Islet of Langerhans (tissue), 1 donor: Measurements from ENCODE around the gene C11orf97.
"Not testable (repeated sequence)": the region's sequence is repeated elsewhere in the genome, so short reads cannot be mapped to it uniquely, and the experiment has no call there.

ENCODE experiments used
- FAIRE-seq: peaks from one replicate; lab custom pipeline; 2011; peaks lifted over from hg19 to GRCh38; lab: Jason Lieb, UNC

The C11orf97 gene

DNA sequence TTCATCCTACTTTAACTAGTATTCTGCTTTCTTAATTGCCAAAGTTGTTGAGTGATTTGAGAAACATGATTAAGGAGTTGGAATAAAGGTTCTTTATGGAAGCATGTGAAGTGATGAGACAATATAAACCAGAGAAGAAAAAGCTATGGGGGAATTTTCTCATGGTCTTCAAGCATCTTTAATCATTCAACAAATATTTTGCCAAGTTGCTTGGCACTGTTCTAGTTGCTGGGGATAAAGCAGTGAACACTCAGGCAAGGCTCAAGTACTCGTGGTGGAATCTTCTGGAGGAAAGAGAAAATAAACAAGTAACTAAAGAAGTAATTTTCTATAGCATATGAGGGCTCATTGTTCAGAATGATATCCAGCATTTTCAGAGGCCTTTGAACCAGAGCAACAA, 45.7 kb downstream of the C11orf97 start:
- no peak for FAIRE-seq

DNA sequence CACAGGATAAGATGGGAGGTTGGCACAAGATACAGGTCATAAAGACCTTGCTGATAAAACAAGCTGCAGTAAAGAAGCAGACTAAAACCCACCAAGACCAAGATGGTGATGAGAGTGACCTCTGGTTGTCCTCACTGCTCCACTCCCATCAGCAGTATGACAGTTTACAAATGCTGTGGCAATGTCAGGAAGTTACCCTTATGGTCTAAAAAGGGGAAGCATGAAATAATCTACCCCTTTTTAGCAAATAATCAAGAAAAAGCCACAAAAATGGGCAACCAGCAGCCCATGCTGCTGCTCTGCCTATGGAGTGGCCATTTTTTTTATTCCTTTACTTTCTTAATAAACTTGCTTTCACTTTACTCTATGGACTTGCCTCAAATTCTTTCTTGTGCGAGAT, 46.2 kb downstream of the C11orf97 start:
- FAIRE-seq: no peak

DNA sequence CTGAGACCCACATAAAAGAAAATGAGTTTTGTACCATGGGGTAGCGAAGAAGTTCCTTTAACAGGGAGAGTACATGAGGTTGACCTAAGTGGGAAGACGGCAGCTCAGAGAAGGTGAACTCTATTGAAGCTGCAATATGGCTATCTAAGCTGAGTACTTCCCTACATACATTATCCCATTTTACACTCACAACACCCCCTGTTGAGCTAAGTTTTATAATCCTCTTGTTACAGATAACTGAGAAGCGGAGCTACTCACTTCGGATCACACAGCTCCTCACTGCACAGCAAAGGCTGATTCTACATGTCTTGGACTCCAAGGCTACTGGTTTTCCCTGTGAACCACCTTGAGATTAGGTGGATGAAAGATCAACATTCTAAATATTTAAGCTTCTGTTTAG, 46.7 kb downstream of the C11orf97 start:
- no peak for FAIRE-seq

DNA sequence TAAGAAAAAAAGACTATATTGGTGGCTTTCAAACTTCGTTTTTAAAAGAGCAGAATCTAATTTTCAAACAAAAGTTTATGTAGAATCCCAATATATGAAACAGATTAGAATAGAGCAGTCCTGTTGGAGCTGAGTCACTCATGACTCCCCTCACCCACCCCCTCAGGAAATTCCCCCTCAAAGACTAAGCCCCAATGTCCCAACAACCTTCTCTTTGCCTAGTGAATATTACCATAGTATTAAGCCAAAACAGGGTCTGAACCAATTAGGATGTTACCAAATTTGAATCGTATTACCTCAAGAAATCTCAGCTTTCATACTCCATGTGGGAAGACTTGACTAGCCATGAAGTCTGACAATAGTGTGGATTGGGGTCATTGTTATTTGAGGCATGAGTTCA, 47.1 kb downstream of the C11orf97 start:
- no peak for FAIRE-seq

DNA sequence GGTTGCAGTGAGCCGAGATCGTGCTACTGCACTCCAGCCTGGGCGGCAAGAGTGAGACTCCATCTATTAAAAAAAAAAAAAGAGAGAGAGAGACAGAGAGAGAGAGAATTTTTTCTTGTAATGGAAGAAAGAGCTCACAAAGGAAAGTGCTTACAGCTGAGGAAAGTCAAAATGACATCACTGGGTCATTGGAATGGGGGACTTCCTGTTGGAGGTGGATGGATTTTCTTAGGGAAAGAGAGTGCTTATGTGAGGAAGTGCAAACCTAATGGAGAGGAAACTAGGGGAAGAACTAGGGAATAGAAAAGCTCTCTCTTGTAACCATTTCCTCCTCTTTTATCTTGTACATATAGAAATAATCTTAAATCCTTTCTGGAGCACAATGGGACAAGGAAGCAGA, 48.6 kb downstream of the C11orf97 start:
- FAIRE-seq: no peak

DNA sequence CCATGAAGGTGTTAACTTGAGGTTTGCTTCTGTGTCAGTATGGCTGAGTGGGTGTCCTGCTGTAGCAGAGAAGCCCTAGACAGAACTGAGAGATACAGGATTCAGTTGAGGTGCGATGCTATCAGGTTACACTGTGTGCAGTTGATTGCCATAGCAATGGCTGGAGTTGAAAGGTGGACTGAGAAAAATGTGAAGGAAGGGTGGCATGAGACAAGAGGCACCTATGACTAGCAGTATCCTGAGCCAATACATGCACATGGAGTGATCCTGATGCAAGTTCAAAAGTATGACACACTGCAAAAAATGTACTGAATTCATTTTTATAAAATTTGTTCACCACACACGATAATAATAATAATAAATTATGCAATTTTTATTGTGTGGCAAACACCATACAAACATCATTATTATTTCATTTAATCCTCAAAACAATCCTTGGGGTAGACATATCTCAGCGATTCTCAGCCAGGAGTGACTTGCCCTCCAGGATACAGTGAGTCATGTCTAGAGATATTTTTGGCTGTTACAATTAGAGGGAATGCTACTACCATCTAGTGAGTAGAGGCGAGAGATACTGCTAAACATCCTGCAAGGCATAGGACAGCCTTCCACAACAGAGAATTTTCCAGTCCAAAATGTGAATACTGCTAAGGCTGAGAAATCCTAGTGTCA, 51.1 kb downstream of the C11orf97 start:
- FAIRE-seq: no peak

DNA sequence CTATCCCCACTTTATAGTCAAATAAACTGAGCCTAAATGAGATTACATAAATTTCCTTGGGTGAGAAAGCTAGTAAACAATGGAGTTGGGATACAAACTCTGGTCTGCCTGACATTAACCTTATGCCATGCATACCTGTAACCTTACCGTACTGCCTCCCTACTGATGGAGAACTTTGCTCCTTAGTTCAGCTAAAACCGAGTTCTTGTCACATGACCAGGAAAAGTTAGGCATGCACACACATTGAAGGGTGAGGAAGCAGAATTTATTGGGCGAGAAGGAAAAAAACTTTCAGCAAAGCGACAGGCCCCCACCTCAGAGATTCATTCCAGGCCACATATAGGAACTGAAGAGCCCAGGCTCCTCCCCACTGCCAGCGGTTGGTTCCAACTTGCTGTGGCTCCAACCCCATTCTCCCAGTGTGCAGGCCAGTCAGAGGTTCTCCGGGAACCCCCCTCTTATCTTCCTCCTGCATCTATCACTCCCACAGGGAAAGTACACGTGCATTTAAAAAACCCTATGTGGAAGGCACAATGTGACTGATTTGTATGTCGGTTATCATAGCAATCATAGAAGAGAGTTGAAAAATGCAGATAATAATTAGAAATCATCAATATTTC, 51.7 kb downstream of the C11orf97 start:
- no peak for FAIRE-seq

DNA sequence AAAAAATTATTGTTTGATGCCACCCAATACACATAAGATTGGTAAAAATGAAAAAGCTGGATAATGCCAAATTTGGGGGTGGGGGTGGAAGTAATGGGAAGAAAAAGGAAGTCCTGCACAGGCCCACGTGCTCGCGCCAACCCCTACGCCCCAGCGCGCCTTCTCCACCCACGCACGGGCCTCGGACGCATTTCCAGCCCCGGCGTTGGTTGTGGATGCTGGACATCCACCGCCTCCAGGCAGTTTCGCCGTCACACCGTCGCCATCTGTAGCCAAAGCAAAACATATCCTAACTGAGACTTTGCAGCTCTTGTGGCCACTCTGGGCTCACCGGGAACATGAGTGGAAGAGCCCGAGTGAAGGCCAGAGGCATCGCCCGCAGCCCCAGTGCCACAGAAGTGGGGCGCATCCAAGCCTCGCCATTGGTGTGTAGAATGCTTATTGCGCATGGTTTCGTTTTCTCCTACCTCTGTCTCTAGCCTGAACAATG, 55.0 kb downstream of the C11orf97 start, which contains the start of gene PIWIL4:
TSS of gene PIWIL4 (plus strand) at position 188 of the 490 bp plus-strand sequence. CDS start at position 339, 151 bp downstream.
- FAIRE-seq: no peak

DNA sequence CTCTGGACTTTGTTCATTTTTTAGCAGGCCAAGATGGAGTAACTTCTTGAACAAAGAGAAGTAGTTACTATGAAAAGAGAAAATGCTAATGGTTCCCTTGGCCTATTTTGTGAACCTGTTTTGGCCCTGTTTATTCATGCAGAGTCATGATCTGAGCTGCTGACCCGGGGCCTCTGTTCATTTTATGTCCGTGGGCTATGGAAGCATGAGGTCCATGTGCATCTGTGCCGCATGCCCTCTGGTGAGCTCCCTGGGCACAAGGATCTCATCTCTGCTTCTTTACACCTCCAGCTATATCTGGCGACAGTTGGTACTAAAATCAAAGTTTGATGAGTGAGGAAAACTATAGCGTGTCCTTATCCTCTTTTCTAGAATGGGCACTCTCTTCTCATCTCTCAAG, 55.9 kb downstream of the C11orf97 start:
- FAIRE-seq: no peak

DNA sequence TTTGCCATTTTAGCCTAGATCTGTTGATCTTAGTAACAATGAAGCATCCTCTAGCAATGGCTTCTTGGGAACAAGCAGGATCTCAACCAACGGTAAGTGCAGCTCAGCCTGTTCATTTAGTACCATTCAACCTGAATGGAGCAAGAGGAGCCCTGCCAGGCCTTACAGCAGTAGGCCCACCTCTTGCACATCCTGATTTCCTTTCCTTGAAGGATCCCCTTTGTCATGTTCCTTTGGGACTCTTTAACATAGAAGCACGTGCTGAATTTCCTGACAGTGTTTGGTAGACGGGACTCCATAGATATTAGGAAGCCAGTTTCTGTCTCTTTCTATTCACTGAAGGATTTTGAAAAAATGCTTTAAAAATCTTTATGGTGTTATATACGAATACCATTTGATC, 56.5 kb downstream of the C11orf97 start:
- FAIRE-seq: no peak

DNA sequence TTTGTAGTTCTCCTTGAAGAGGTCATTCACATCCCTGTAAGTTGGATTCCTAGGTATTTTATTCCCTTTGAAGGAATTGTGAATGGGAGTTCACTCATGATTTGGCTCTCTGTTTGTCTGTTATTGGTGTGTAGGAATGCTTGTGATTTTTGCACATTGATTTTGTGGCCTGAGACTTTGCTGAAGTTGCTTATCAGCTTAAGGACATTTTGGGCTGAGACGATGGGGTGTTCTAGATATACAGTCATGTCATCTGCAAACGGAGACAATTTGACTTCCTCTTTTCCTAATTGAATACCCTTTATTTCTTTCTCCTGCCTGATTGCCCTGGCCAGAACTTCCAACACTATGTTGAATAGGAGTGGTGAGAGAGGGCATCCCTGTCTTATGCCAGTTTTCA, 60.7 kb downstream of the C11orf97 start:
- not testable (repeated sequence) for FAIRE-seq

DNA sequence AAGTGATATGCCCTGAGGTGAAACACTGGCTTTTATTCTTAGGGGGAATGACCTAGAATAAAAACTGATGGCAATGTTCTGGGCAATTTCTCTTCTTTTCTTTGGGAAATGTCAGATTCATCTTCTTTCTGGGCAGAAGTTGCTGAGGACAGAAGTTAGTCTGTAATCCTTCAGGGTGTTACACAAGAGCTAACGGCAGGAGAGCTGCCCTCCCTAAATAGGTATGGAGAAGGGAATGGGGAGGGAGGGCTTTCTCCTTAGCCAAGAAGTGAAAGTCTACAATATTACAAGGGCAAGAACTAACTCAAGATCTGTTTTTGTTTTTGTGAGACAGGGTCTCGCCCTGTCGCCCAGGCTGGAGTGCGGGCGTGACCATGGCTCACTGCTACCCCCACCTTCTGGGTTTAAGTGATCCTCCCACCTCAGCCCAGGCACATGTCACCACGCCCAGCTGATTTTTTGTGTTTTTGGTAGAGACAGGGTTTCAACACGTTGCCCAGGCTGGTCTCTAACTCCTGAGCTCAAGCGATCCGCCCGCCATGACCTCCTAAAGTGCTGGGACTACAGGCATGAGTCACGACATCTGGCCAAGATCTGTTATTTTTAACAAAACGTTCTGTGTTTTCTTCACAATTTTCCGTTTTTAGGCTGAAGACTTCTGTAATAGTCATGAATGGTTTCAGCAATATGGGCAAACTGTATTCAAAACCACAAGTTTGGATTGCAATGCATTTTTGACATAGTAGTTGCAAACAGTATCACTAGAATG, 62.1 kb downstream of the C11orf97 start:
- no peak for FAIRE-seq

DNA sequence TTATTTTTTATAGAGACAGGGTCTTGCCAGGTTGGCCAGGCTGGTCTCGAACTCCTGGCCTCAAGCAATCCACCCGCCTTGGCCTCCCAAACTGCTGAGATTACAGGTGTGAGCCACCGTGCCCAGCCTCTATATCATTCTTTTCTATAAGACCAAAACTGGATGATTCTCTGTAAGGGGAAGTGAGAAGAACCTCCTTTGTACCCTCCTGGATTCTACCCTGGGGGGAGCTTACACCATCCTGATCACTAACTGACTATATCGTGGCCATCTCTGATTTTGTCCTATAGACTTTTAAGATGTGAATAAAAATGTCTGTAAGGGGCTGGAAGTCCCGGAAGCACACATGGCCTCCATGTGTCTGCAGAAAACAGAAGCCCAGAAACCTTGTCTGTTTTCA, 64.0 kb downstream of the C11orf97 start:
- no peak for FAIRE-seq

DNA sequence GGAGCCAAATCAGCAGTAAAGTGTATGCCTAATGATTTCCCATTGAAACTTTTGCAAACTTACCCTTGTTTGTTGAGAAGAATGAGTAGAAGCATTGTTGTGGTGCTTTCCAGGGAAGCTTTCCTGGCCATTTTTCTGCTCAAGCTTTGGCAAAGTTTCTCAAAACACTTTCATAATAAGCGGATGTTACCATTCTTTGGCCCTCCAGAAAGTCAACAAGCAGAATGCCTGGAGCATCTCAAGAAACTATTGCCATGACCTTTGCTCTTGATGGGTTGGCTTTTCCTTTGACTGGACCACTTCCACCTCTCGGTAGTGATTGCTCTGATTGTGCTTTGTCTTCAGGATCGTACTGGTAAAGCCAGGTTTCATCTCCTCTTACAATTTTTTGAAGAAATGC, 65.6 kb downstream of the C11orf97 start:
- FAIRE-seq: no peak
